GM19372 (cell line): Measurements from ENCODE around the gene GOLGA6C.
"Not testable (repeated sequence)": the region's sequence is repeated elsewhere in the genome, so short reads cannot be mapped to it uniquely, and the experiment has no call there.

Experiments used
- ATAC-seq: cut with Tn5 transposase; IDR thresholded peaks from one replicate; pipeline ENCODE4 v1.9.1; 2021; ENCODE audit warnings: mild to moderate bottlenecking, low read depth, moderate library complexity; ENCODE audit not compliant: unreplicated experiment

The GOLGA6C gene

GRCh38 chr15:75309711-75310110 is 51.6 kb downstream of the GOLGA6C start:
- no peak for ATAC-seq

GRCh38 chr15:75312548-75312947 is 54.4 kb downstream of the GOLGA6C start:
- not testable (repeated sequence) for ATAC-seq

- ATAC-seq, result no peak
Observed at GRCh38 chr15:75313116-75313845, 55.1 kb downstream of the GOLGA6C start.

- ATAC-seq, result no peak
Observed at GRCh38 chr15:75314552-75315290, 56.6 kb downstream of the GOLGA6C start.

GRCh38 chr15:75319231-75319897 is 61.2 kb downstream of the GOLGA6C start:
- ATAC-seq, result not testable (repeated sequence)
